CD14-positive monocyte (primary cell): ENCODE measurements around the gene ABCA4. TPM values are rescaled to one million over a fixed set of nuclear protein-coding genes. Genes with fewer than 3 reads are reported as not detected.

Experiments used
- DNase-seq, 3 donors: peaks; one replicate each; pipeline ENCODE4 v3.0.0-alpha.2; 2011 to 2022
- H2AFZ ChIP-seq: 2 replicates; pipeline ENCODE4 v1.6.0; 2012; ENCODE audit warnings: mild to moderate bottlenecking, low read depth, low read length, inconsistent platforms; ENCODE audit not compliant: insufficient read depth, poor library complexity, severe bottlenecking
- H3K27ac ChIP-seq, 2 donors: 1 replicate in 1 of 2; 2 replicates in 1 of 2; pipeline ENCODE4 v1.5.1; 2012 to 2013; ENCODE audit warnings: low read length in 2 of 2, control low read depth in 1 of 2, inconsistent platforms in 1 of 2, low read depth in 1 of 2, mild to moderate bottlenecking in 1 of 2
- H3K27me3 ChIP-seq, 2 donors: one replicate each; pipeline versions ENCODE4 v1.6.0 to v1.6.1; 2011 to 2013; ENCODE audit warnings: low read length in 2 of 2; ENCODE audit not compliant: control insufficient read depth in 2 of 2, insufficient read depth in 2 of 2
- H3K36me3 ChIP-seq, 2 donors: replicated peaks in 1 of 2; 1 replicate in 1 of 2; 2 replicates in 1 of 2; pipeline versions ENCODE4 v1.5.1 to v1.6.1; 2012 to 2013; ENCODE audit warnings: low read length in 2 of 2, control low read depth in 1 of 2, inconsistent platforms in 1 of 2, mild to moderate bottlenecking in 1 of 2; ENCODE audit not compliant: insufficient read depth in 2 of 2, control insufficient read depth in 1 of 2
- H3K4me1 ChIP-seq, 2 donors: 1 replicate in 1 of 2; 2 replicates in 1 of 2; pipeline versions ENCODE4 v1.5.1 to v1.6.1; 2012 to 2013; ENCODE audit warnings: low read length in 2 of 2, control low read depth in 1 of 2, inconsistent platforms in 1 of 2, mild to moderate bottlenecking in 1 of 2, moderate library complexity in 1 of 2; ENCODE audit not compliant: insufficient read depth in 2 of 2, control insufficient read depth in 1 of 2
- H3K4me2 ChIP-seq: replicated peaks from 2 replicates; pipeline ENCODE3; 2012; ENCODE audit warnings: low read length, moderate library complexity, mild to moderate bottlenecking; ENCODE audit not compliant: poor library complexity, severe bottlenecking; ENCODE audit errors: extremely low read depth
- H3K4me3 ChIP-seq, 3 experiments: fragments of 200-600 bp in 1 of 3; sonication (generic) in 1 of 3; replicated peaks in 1 of 3; 1 replicate in 2 of 3; 2 replicates in 1 of 3; pipeline ENCODE4 v1.5.1; 2011 to 2013; ENCODE audit warnings: low read length in 3 of 3, mild to moderate bottlenecking in 3 of 3, control low read depth in 2 of 3, low read depth in 2 of 3, inconsistent platforms in 1 of 3, moderate library complexity in 1 of 3
- H3K79me2 ChIP-seq: 2 replicates; pipeline ENCODE4 v1.6.0; 2012; ENCODE audit warnings: mild to moderate bottlenecking, control low read depth, inconsistent platforms, low read length, moderate library complexity; ENCODE audit not compliant: insufficient read depth
- H3K9ac ChIP-seq: 2 replicates; pipeline ENCODE4 v1.6.0; 2017; ENCODE audit warnings: low read length, mild to moderate bottlenecking; ENCODE audit not compliant: insufficient read depth, poor library complexity, severe bottlenecking
- H3K9me3 ChIP-seq, 2 donors: replicated peaks in 1 of 2; 1 replicate in 1 of 2; 2 replicates in 1 of 2; pipeline versions ENCODE4 v1.5.1 to v1.6.1; 2012 to 2013; ENCODE audit warnings: low read length in 2 of 2, control low read depth in 1 of 2; ENCODE audit not compliant: control insufficient read depth in 1 of 2, insufficient read depth in 1 of 2
- H4K20me1 ChIP-seq: 2 replicates; pipeline ENCODE4 v1.6.0; 2012; ENCODE audit warnings: mild to moderate bottlenecking, low read length, control low read depth, moderate library complexity; ENCODE audit not compliant: insufficient read depth
- H3K27ac Mint-ChIP-seq, 7 donors: one replicate each; pipeline ENCODE4 v1.8.0; 2020; ENCODE audit warnings: mild to moderate bottlenecking in 7 of 7, mixed read lengths in 7 of 7, moderate library complexity in 6 of 7, inconsistent platforms in 2 of 7
- H3K27me3 Mint-ChIP-seq, 3 donors: one replicate each; pipeline ENCODE4 v1.8.0; 2021 to 2022; ENCODE audit warnings: low read depth in 3 of 3, mild to moderate bottlenecking in 3 of 3, mixed read lengths in 3 of 3, moderate library complexity in 3 of 3, inconsistent platforms in 1 of 3
- H3K36me3 Mint-ChIP-seq, 2 donors: one replicate each; pipeline ENCODE4 v1.8.0; 2020; ENCODE audit warnings: mixed read lengths in 2 of 2, inconsistent platforms in 1 of 2, mild to moderate bottlenecking in 1 of 2
- H3K4me1 Mint-ChIP-seq: one replicate; pipeline ENCODE4 v1.8.0; 2020; ENCODE audit warnings: mild to moderate bottlenecking, mixed read lengths
- H3K4me3 Mint-ChIP-seq, 2 donors: one replicate each; pipeline ENCODE4 v1.8.0; 2020; ENCODE audit warnings: mild to moderate bottlenecking in 2 of 2, mixed read lengths in 2 of 2, moderate library complexity in 1 of 2
- H3K9me3 Mint-ChIP-seq, 7 donors: one replicate each; pipeline ENCODE4 v1.8.0; 2020 to 2022; ENCODE audit warnings: mixed read lengths in 7 of 7, mild to moderate bottlenecking in 6 of 7, moderate library complexity in 6 of 7, inconsistent platforms in 2 of 7
- WGBS: methylation state at CpG from one replicate; pipeline ENCODE4 v1.1.5; 2013; ENCODE audit warnings: missing lambda C conversion rate; ENCODE audit not compliant: insufficient coverage; 5-methylcytosine and 5-hydroxymethylcytosine counted together
- intact Hi-C, 2 donors: fragments of 100-400 bp; cut with micrococcal nuclease; formaldehyde crosslinking; loops; one replicate each; pipeline versions ENCODE4 v1.15.0 to v1.15.1; 2023
- polyA plus RNA-seq, 3 donors: library from polyadenylated mRNA; depleted of rRNA in 1 of 3; unstranded in 2 of 3; stranded (reverse) in 1 of 3; fragments of 300-500 nt in 2 of 3; fragments of >200 nt in 1 of 3; fragmentation: Illumina TruSeq in 2 of 3; gene quantifications; 1 replicate in 2 of 3; 2 replicates in 1 of 3; pipeline ENCODE4 v1.2.3, GENCODE V29; 2012 to 2021
- TF ChIP-seq, protein P1 (sequence below): fragments of 200-600 bp; IDR thresholded peaks from one replicate; pipeline ENCODE4 v1.8.0; 2022; ENCODE audit warnings: antibody characterized with exemption, mild to moderate bottlenecking

Gene ABCA4
- polyA plus RNA-seq, 3 donors: not detected

DNA sequence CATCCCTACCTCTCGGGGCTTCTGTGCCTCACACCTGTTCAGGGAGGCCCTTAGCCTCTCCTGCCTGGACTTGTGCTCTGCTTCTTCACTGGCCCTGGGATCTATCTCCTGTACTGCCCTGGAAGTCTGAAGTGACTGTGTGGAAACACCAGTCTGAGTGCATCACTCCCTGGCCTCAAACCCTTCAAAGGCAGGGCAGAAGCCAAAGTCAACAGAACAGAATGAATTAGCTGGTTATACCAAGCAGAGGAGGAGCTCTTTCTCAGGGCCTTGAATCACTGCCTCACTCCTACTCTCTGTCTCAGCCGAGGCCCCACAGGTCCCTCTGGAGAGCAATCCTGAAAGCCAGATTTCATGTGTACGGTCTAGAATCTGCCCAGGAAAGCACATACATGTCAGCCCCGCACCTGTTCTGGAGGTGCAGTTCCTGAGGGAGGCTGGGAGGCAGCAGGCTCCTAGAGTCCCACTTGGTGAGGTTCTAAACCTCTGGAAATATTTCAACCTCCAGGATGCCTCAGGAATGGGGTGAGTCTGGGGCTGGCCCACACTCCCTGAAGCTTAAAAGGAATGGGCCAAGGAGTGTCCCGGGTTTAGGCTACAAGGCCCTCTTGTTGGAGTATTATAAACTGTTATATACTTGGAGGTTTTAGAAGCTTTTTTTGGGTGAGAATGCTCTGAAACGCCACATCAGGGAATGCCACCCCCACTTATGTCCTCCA, 98.3 kb downstream of the ABCA4 start:
- intact Hi-C loops: no loop called here
- H3K27me3 ChIP-seq: peaks cover 0 to 4% of the 10 kb centered on the region in 2 donors
- H3K79me2 ChIP-seq: no peaks in the 10 kb centered on the region
- H3K36me3 ChIP-seq: no peaks in the 10 kb centered on the region
- 80% methylated on average over 2 of the region's 6 CpGs for WGBS
- Mint-ChIP-seq H3K27me3 (peaks cover 3 to 5% (median 3%) of the 10 kb centered on the region in 3 donors), H3K9me3 (no peaks in the 10 kb centered on the region), H3K36me3 (no peaks in the 10 kb centered on the region), H3K4me3 (no peak overlapping the region), H3K4me1 (peaks cover 19% of the 10 kb centered on the region), H3K27ac (peak overlapping the region in 2 of 7 donors; percentile 33 to 34)
- H3K4me1 ChIP-seq: peaks cover 0 to 4% of the 10 kb centered on the region in 2 donors
- no peak for DNase-seq
- H4K20me1 ChIP-seq: no peaks in the 10 kb centered on the region
- H3K9me3 ChIP-seq: no peaks in the 10 kb centered on the region
- no peak overlapping the region for H3K4me3 ChIP-seq
- H3K27ac ChIP-seq: no peak overlapping the region
- no peak overlapping the region for H2AFZ ChIP-seq
- no peak overlapping the region for H3K9ac ChIP-seq
- no peak overlapping the region for H3K4me2 ChIP-seq
- TF ChIP-seq, protein P1, sequence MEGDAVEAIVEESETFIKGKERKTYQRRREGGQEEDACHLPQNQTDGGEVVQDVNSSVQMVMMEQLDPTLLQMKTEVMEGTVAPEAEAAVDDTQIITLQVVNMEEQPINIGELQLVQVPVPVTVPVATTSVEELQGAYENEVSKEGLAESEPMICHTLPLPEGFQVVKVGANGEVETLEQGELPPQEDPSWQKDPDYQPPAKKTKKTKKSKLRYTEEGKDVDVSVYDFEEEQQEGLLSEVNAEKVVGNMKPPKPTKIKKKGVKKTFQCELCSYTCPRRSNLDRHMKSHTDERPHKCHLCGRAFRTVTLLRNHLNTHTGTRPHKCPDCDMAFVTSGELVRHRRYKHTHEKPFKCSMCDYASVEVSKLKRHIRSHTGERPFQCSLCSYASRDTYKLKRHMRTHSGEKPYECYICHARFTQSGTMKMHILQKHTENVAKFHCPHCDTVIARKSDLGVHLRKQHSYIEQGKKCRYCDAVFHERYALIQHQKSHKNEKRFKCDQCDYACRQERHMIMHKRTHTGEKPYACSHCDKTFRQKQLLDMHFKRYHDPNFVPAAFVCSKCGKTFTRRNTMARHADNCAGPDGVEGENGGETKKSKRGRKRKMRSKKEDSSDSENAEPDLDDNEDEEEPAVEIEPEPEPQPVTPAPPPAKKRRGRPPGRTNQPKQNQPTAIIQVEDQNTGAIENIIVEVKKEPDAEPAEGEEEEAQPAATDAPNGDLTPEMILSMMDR: no peak

GRCh38 chr1:94020764-94021579, 100.0 kb downstream of the ABCA4 start:
- Histone ChIP-seq H2AFZ (no peak overlapping the region), H3K79me2 (no peaks in the 10 kb centered on the region), H3K36me3 (no peaks in the 10 kb centered on the region), H3K27me3 (peaks cover 0 to 4% of the 10 kb centered on the region in 2 donors), H3K9ac (no peak overlapping the region), H3K9me3 (no peaks in the 10 kb centered on the region), H3K4me3 (no peak overlapping the region), H3K4me2 (no peak overlapping the region), H4K20me1 (no peaks in the 10 kb centered on the region), H3K27ac (no peak overlapping the region), H3K4me1 (peaks cover 10 to 18% of the 10 kb centered on the region in 2 donors)
- no peak overlapping the region for H3K4me3 Mint-ChIP-seq
- peaks cover 23% of the 10 kb centered on the region for H3K4me1 Mint-ChIP-seq
- WGBS: 90% methylated on average over 3 of the region's 10 CpGs
- no peak for DNase-seq
- H3K27me3 Mint-ChIP-seq: peaks cover 1 to 5% (median 2%) of the 10 kb centered on the region in 3 donors
- H3K27ac Mint-ChIP-seq: no peak overlapping the region
- H3K9me3 Mint-ChIP-seq: no peaks in the 10 kb centered on the region
- intact Hi-C loops: no loop called here
- no peaks in the 10 kb centered on the region for H3K36me3 Mint-ChIP-seq
- TF ChIP-seq, protein P1: no peak
